Stimulated activated CD8-positive, alpha-beta memory T cell treated with anti-CD3 and anti-CD28 coated beads, Interleukin-15, amount 100 ng/mL, for 1 hour (primary cell): Measurements from ENCODE around the gene RPS6KA3.
A peak's percentile ranks its signal among the peaks of the same experiment; 100 is the strongest.
"Not testable (repeated sequence)": the region's sequence is repeated elsewhere in the genome, so short reads cannot be mapped to it uniquely, and the experiment has no call there.

ENCODE experiments used
- DNase-seq: peaks from one replicate; pipeline ENCODE4 v3.0.0-alpha.2; 2020; ENCODE audit warnings: low read depth

The RPS6KA3 gene

DNA sequence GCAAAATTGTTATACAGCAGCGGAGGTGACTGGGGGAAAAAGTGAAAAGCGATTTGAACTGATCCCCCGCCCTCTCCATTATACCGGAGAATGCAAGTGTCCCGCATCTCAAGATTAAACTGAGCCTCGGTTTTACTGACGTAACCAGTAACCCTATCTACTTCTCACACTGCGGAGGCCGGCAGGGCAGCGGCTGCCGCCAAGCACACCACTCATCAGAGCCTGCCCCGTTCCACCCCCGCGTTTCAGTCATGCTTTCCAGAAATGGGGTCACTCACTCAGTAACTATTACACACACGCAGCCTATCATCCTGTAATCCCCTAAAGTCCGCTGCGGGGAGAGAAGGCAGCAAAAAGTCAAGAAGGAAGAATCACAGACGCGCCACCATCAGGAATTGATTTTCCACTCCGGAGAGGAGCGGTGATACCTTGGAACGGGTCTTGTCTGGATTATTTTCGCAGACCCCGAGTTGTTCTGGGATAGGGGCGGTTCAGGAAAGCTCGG is 1.4 kb downstream of the RPS6KA3 start:
- peak; percentile 24 for DNase-seq

- DNase-seq: no peak
Measured at GRCh38 chrX:20263474-20263873, 3.2 kb downstream of the RPS6KA3 start.

GRCh38 chrX:20260885-20261284 is 5.8 kb downstream of the RPS6KA3 start:
- DNase-seq: no peak

DNA sequence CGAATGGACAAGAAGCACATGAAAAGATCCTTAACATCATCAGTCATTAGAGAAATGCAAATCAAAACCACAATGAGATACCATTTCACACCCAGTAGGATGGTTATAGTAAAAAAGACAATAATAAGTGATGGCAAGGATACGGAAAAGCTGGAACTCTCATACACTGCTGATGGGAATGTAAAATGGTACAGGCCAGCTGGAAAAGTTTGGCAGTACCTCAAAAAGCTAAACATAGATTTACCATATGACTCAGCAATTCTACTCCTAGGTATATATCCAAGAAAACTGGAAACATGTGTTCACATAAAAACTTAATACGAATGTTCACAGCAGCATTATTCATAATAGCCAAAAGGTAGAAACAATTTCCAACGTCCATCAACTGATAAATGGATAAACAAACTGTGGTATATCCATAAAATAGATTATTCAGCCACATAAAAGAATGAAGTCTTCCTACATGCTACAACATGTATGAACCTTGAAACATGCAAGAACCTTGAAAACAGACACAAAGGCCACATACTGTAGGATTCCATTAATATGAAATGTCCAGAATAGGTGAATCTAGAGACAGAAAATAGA is 11.9 kb downstream of the RPS6KA3 start:
- no peak for DNase-seq

DNA sequence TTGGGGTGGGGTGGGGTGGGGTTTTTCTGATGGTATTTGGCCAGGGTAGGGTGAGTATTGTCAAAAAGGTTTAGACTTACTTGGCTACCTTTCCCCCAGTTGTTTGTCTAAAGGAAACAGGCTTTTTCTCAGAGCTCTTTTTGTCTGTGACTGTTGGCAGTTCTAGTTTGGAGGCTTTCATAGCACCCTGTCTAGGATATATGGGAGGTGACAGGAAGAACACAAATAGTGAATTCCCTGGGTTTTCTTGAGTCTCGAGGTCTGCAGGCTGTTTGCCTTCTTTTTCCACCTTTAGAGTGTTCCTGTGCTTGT is 13.5 kb downstream of the RPS6KA3 start:
- no peak for DNase-seq

- DNase-seq: peak; percentile 49
Measured at GRCh38 chrX:20252381-20253231, 14.1 kb downstream of the RPS6KA3 start.

DNA sequence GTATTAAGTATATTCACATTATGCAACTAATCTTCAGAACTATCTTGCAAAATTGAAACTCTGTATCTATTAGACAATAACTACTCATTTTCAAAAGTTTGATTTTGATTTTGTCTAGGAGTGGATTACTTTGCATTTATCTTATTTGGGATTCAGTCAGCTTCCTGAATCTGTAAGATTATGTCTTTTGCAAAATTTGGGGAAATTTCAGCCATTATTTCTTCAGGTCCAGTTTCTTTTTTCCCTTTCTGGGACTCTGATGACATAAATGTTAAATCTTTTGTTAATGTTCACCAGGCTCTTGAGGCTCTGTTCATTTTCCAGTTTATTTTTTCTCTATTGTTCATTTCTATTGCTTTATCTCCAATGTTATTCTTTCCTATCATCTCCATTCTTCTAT is 15.0 kb downstream of the RPS6KA3 start:
- DNase-seq: no peak

DNA sequence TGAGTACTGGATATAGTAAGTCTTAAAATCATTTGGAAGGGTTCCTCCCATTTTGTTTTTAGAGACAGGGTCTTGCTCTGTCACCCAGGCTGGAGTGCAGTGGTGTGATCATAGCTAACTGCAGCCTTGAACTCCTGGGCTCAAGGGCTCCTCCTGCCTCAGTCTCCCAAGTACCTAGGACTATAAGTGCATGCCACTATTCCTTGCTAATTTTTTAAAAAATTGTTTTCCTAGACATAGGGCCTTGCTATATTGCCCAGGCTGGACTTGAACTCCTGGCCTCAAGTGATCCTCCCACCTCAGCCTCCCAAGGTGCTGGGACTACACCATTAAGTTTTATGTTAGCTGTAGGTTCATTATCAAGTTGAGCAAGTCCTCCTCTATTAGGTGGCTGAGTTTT is 16.6 kb downstream of the RPS6KA3 start:
- DNase-seq: not testable (repeated sequence)

- no peak for DNase-seq
Measured at GRCh38 chrX:20248592-20249192, 18.0 kb downstream of the RPS6KA3 start.

DNA sequence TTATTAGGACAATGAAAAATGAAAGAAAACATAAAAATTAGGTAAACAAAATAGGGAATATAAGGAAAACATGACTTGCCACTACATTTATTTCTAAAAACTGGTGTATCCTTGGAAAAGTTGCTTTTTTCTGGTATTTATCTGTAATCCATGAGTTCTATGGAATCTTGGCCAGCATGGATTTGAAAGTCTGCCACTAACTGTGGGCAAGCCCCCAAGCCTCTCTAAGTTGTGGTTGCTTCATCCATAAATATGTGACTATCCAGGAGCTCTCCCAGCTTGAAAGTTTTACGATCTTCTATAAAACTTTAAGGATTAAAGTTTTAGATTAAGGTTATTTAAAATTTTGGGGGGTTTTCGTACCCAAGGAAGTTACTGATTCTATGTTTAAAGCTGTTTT is 21.8 kb downstream of the RPS6KA3 start:
- DNase-seq: no peak

DNA sequence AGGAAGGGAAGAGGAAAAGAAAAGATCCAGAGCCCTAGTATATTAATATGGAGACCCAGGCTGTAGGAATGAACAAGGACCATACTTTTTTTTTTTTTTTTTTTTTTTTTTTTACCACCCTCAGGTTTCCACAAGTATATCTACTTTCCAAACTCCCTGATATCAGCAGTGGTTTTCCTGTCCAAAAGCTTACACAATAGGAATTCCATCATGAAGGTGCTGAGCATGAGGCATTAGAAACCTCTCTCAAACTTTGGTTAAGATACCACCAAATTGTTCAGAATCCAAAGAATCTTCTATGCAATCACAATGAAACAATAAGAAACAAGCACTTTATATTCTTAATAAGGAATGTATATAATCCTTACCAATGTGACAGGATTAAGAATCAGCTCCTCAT is 26.5 kb downstream of the RPS6KA3 start:
- no peak for DNase-seq

DNA sequence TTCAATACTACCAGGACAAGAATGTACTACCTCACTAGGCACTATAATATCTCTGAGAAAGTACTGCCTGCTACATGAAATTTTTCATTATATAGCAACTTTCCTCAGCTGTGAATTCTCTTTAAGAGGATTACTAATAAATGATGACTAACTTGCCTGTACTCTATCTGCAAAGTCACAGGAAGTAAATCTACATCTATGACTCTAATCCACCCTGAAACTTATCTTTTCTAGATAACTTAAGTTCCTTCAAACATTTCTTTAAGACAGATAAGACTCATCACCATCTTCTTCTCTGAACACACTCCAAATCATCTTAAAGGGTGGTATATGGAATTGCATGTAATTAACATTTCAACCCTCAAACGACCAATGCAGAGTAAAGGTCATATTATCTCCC is 28.8 kb downstream of the RPS6KA3 start:
- no peak for DNase-seq

GRCh38 chrX:20235755-20236154 is 31.0 kb downstream of the RPS6KA3 start:
- no peak for DNase-seq

- DNase-seq: no peak
Measured at GRCh38 chrX:20233336-20233735, 33.4 kb downstream of the RPS6KA3 start.

GRCh38 chrX:20231598-20231997 is 35.1 kb downstream of the RPS6KA3 start:
- no peak for DNase-seq

GRCh38 chrX:20230406-20230805 is 36.3 kb downstream of the RPS6KA3 start:
- no peak for DNase-seq

- DNase-seq: no peak
Measured at GRCh38 chrX:20229155-20229554, 37.6 kb downstream of the RPS6KA3 start.

GRCh38 chrX:20228245-20228644 is 38.5 kb downstream of the RPS6KA3 start:
- no peak for DNase-seq

GRCh38 chrX:20227116-20227515 is 39.6 kb downstream of the RPS6KA3 start:
- DNase-seq: no peak

- no peak for DNase-seq
Measured at GRCh38 chrX:20225488-20225833, 41.2 kb downstream of the RPS6KA3 start.

DNA sequence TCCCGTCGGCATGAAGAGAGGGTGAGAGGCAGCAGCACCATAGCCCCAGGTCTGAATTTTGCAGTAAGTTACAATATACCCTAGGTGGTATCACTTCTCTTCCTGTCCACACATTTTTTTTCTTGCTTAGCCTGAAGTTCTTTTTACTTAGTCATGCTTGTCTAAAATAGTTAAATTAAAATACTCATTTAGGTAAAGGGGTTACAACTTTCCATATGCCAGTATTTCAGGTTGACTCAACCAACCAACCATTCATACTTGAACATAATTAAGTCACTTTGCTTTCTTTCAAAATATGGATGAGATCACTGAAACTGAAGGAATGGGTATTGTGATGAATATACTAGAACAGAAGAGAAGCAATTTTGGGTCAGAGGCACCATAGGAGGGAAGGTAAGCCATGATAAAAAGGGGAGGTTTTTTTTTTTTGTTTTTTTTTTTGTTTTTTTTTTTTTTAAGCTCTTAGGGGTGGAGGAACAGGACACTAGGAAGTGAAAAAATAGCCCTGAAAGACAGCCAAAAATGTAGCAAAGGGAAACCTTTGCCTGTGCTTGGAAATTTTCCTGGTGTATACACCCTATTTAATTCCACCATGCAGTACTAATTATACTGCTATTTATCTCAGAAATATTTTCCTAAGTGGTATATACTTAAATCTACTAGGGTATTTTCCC is 41.8 kb downstream of the RPS6KA3 start:
- DNase-seq: no peak

GRCh38 chrX:20221902-20222301 is 44.8 kb downstream of the RPS6KA3 start:
- no peak for DNase-seq
